ENCODE data around the gene PHACTR4.
"Not testable (repeated sequence)": the region's sequence is repeated elsewhere in the genome, so short reads cannot be mapped to it uniquely, and the experiment has no call there.

Gene PHACTR4

GRCh38 chr1:28378906-28379305, 9.4 kb downstream of the PHACTR4 start:
- Histone ChIP-seq H3K27ac (ENCODE audit: low read depth, low read length) (peak overlapping the region; percentile 23; the same call in 1 of the 2 replicates), H3K9me2 (replicated peaks; ENCODE audit: insufficient read depth, low read length) (no peaks in the 10 kb centered on the region), H3K4me2 (ENCODE audit: low read depth, low read length, poor library complexity, severe bottlenecking) (no peak overlapping the region), H3K79me2 (ENCODE audit: insufficient read depth, low read length) (peaks cover 67% of the 10 kb centered on the region), H2AFZ (ENCODE audit: low read depth, low read length, severe bottlenecking) (no peak overlapping the region), H3K36me3 (ENCODE audit: low read length) (no peaks in the 10 kb centered on the region), H3K9me3 (ENCODE audit: insufficient read depth, low read length) (no peaks in the 10 kb centered on the region), H3K9ac (ENCODE audit: low read length) (no peak overlapping the region), H3K4me3 (ENCODE audit: insufficient read depth, low read length, poor library complexity, severe bottlenecking) (no peak overlapping the region), H3K27me3 (ENCODE audit: low read length) (no peaks in the 10 kb centered on the region), H3F3A (ENCODE audit: insufficient read depth) (peaks cover 5% of the 10 kb centered on the region; the same call in 1 of the 2 replicates), H4K20me1 (ENCODE audit: low read depth, low read length) (no peaks in the 10 kb centered on the region)
- TF ChIP-seq EZH2phosphoT487 (conservative IDR thresholded peaks at IDR 0.05; ENCODE audit: low read length) (no peak), CTCF (IDR thresholded peaks at IDR 0.05; ENCODE audit: insufficient read depth, low read length, poor library complexity, severe bottlenecking) (no peak)

GRCh38 chr1:28380394-28380793, 10.9 kb downstream of the PHACTR4 start:
- H3K27me3 ChIP-seq (ENCODE audit: low read length), result no peaks in the 10 kb centered on the region
- peaks cover 4% of the 10 kb centered on the region; the same call in 1 of the 2 replicates for H3F3A ChIP-seq (ENCODE audit: insufficient read depth)
- no peaks in the 10 kb centered on the region for H3K9me3 ChIP-seq (ENCODE audit: insufficient read depth, low read length)
- H3K9ac ChIP-seq (ENCODE audit: low read length), result no peak overlapping the region
- no peaks in the 10 kb centered on the region for H4K20me1 ChIP-seq (ENCODE audit: low read depth, low read length)
- TF ChIP-seq EZH2phosphoT487 (conservative IDR thresholded peaks at IDR 0.05; ENCODE audit: low read length) (no peak), CTCF (IDR thresholded peaks at IDR 0.05; ENCODE audit: insufficient read depth, low read length, poor library complexity, severe bottlenecking) (no peak)
- no peak overlapping the region for H3K27ac ChIP-seq (ENCODE audit: low read depth, low read length)
- H3K79me2 ChIP-seq (ENCODE audit: insufficient read depth, low read length), result peaks cover 69% of the 10 kb centered on the region
- no peaks in the 10 kb centered on the region for H3K9me2 ChIP-seq (replicated peaks; ENCODE audit: insufficient read depth, low read length)
- H3K36me3 ChIP-seq (ENCODE audit: low read length), result no peaks in the 10 kb centered on the region
- H2AFZ ChIP-seq (ENCODE audit: low read depth, low read length, severe bottlenecking), result no peak overlapping the region
- no peak overlapping the region for H3K4me3 ChIP-seq (ENCODE audit: insufficient read depth, low read length, poor library complexity, severe bottlenecking)
- no peak overlapping the region for H3K4me2 ChIP-seq (ENCODE audit: low read depth, low read length, poor library complexity, severe bottlenecking)

GRCh38 chr1:28383785-28384184, 14.2 kb downstream of the PHACTR4 start:
- H3F3A ChIP-seq (ENCODE audit: insufficient read depth); H3K9me3 ChIP-seq (ENCODE audit: insufficient read depth, low read length); H3K27ac ChIP-seq (ENCODE audit: low read depth, low read length); H3K4me3 ChIP-seq (ENCODE audit: insufficient read depth, low read length, poor library complexity, severe bottlenecking); H3K36me3 ChIP-seq (ENCODE audit: low read length); H3K4me2 ChIP-seq (ENCODE audit: low read depth, low read length, poor library complexity, severe bottlenecking); H4K20me1 ChIP-seq (ENCODE audit: low read depth, low read length); H3K27me3 ChIP-seq (ENCODE audit: low read length); H2AFZ ChIP-seq (ENCODE audit: low read depth, low read length, severe bottlenecking); H3K9me2 ChIP-seq (replicated peaks; ENCODE audit: insufficient read depth, low read length); H3K9ac ChIP-seq (ENCODE audit: low read length): not testable (repeated sequence)
- H3K79me2 ChIP-seq (ENCODE audit: insufficient read depth, low read length), result peaks cover 90% of the 10 kb centered on the region

GRCh38 chr1:28392027-28392652, 22.6 kb downstream of the PHACTR4 start:
- no peaks in the 10 kb centered on the region for H4K20me1 ChIP-seq (ENCODE audit: low read depth, low read length)
- no peak overlapping the region for H3K4me3 ChIP-seq (ENCODE audit: insufficient read depth, low read length, poor library complexity, severe bottlenecking)
- no peaks in the 10 kb centered on the region for H3K9me3 ChIP-seq (ENCODE audit: insufficient read depth, low read length)
- no peak overlapping the region for H3K27ac ChIP-seq (ENCODE audit: low read depth, low read length)
- no peaks in the 10 kb centered on the region for H3K36me3 ChIP-seq (ENCODE audit: low read length)
- TF ChIP-seq EZH2phosphoT487 (conservative IDR thresholded peaks at IDR 0.05; ENCODE audit: low read length) (no peak), CTCF (IDR thresholded peaks at IDR 0.05; ENCODE audit: insufficient read depth, low read length, poor library complexity, severe bottlenecking) (no peak)
- peaks cover 44% of the 10 kb centered on the region for H3K79me2 ChIP-seq (ENCODE audit: insufficient read depth, low read length)
- no peaks in the 10 kb centered on the region for H3K9me2 ChIP-seq (replicated peaks; ENCODE audit: insufficient read depth, low read length)
- 0 out of 2 replicates have a peak, but pooled peaks cover 2% of the 10 kb centered on the region for H3F3A ChIP-seq (ENCODE audit: insufficient read depth)
- H3K27me3 ChIP-seq (ENCODE audit: low read length), result no peaks in the 10 kb centered on the region
- no peak overlapping the region for H2AFZ ChIP-seq (ENCODE audit: low read depth, low read length, severe bottlenecking)
- no peak overlapping the region for H3K4me2 ChIP-seq (ENCODE audit: low read depth, low read length, poor library complexity, severe bottlenecking)
- H3K9ac ChIP-seq (ENCODE audit: low read length), result no peak overlapping the region

Measured in SU-DHL-6 (cell line).